Lung (tissue), 12 donors: ENCODE data around the gene NTN5. TPM values are rescaled to one million over a fixed set of nuclear protein-coding genes. Genes with fewer than 3 reads are reported as not detected.

Experiments
- ATAC-seq: fragments of 200-7000 bp; cut with Tn5 transposase; one replicate; pipeline ENCODE4 v1.9.1; 2020; ENCODE audit warnings: moderate number of reproducible peaks; ENCODE audit not compliant: insufficient read depth, low FRiP score
- DNase-seq, 3 donors: peaks; one replicate each; pipeline ENCODE4 v3.0.0-alpha.2; 2013 to 2017
- H3K27ac ChIP-seq, 2 donors: one replicate each; pipeline ENCODE4 v1.5.1; 2013; ENCODE audit warnings: mild to moderate bottlenecking in 2 of 2, moderate library complexity in 2 of 2, control low read depth in 1 of 2, inconsistent platforms in 1 of 2, low read depth in 1 of 2, low read length in 1 of 2
- H3K27me3 ChIP-seq, 3 donors: one replicate each; pipeline ENCODE4 v1.5.1; 2013; ENCODE audit warnings: low read length in 2 of 3; ENCODE audit not compliant: control insufficient read depth in 3 of 3, insufficient read depth in 3 of 3
- H3K36me3 ChIP-seq, 4 donors: one replicate each; pipeline ENCODE4 v1.5.1; 2013; ENCODE audit warnings: low read length in 4 of 4, mild to moderate bottlenecking in 1 of 4, moderate library complexity in 1 of 4; ENCODE audit not compliant: control insufficient read depth in 4 of 4, insufficient read depth in 4 of 4
- H3K4me1 ChIP-seq, 5 donors: one replicate each; pipeline ENCODE4 v1.5.1; 2013; ENCODE audit warnings: low read length in 5 of 5, mild to moderate bottlenecking in 2 of 5, moderate library complexity in 1 of 5; ENCODE audit not compliant: control insufficient read depth in 5 of 5, insufficient read depth in 5 of 5
- H3K4me3 ChIP-seq: one replicate; pipeline ENCODE4 v1.5.1; 2013; ENCODE audit warnings: mild to moderate bottlenecking, control low read depth, moderate library complexity
- H3K9ac ChIP-seq, 2 donors: one replicate each; pipeline ENCODE4 v1.5.1; 2013; ENCODE audit warnings: low read length in 2 of 2, control low read depth in 1 of 2; ENCODE audit not compliant: insufficient read depth in 1 of 2
- H3K9me3 ChIP-seq, 4 donors: one replicate each; pipeline ENCODE4 v1.5.1; 2013; ENCODE audit warnings: low read length in 3 of 4, mild to moderate bottlenecking in 1 of 4, moderate library complexity in 1 of 4; ENCODE audit not compliant: control insufficient read depth in 4 of 4, insufficient read depth in 3 of 4
- WGBS, 2 donors: extraction: QIAGEN DNeasy Blood & Tissue Kit; methylation state at CpG; one replicate each; pipeline ENCODE4 v1.1.7; 2013; 5-methylcytosine and 5-hydroxymethylcytosine counted together
- polyA plus RNA-seq, 2 donors: library from polyadenylated mRNA; stranded (reverse); fragments of 200-250 nt; gene quantifications; one replicate each; pipeline ENCODE4 v1.2.1, GENCODE V29; 2013
- total RNA-seq, 2 donors: library from RNA; depleted of rRNA in 1 of 2; stranded (reverse); fragments of >200 nt in 1 of 2; gene quantifications; one replicate each; pipeline ENCODE4 v1.2.1, GENCODE V29; 2014 to 2021
- TF ChIP-seq, protein P1 (sequence below): IDR thresholded peaks from 2 replicates; pipeline ENCODE4 v1.5.1; 2012; ENCODE audit warnings: mild to moderate bottlenecking; ENCODE audit errors: control extremely low read depth, extremely low read depth
- donor health status: control.
- donor health status: control.
- donor health status: Bipolar disorder and iron deficiency.
- donor health status: healthy.
- donor health status: DM: yes; HTN: yes; CAD: no.

The NTN5 gene
- total and polyA plus RNA-seq, 4 donors: 0.11 to 0.28 (median 0.27) TPM

- DNase-seq: no peak
- Histone ChIP-seq H3K27ac (peak within 1 kb of the TSS; percentile 93 to 96), H3K4me3 (peak within 1 kb of the TSS; percentile 32), H3K4me1 (peaks cover 0 to 34% (median 14%) of the 10 kb centered on the region in 5 donors), H3K27me3 (peaks cover 0 to 9% (median 0%) of the 10 kb centered on the region in 3 donors), H3K36me3 (peaks cover 0 to 6% (median 0%) of the 10 kb centered on the region in 4 donors), H3K9me3 (no peaks in the 10 kb centered on the region), H3K9ac (peak within 1 kb of the TSS; percentile 44 to 93)
- 0% methylated on average over 35 to 40 of the region's 40 CpGs for WGBS, 2 donors
- ATAC-seq: no peak
- TF ChIP-seq, protein P1, sequence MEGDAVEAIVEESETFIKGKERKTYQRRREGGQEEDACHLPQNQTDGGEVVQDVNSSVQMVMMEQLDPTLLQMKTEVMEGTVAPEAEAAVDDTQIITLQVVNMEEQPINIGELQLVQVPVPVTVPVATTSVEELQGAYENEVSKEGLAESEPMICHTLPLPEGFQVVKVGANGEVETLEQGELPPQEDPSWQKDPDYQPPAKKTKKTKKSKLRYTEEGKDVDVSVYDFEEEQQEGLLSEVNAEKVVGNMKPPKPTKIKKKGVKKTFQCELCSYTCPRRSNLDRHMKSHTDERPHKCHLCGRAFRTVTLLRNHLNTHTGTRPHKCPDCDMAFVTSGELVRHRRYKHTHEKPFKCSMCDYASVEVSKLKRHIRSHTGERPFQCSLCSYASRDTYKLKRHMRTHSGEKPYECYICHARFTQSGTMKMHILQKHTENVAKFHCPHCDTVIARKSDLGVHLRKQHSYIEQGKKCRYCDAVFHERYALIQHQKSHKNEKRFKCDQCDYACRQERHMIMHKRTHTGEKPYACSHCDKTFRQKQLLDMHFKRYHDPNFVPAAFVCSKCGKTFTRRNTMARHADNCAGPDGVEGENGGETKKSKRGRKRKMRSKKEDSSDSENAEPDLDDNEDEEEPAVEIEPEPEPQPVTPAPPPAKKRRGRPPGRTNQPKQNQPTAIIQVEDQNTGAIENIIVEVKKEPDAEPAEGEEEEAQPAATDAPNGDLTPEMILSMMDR: no peak
These were observed 35.9 kb downstream of the NTN5 start, which contains the start of gene DBP for GRCh38 chr19:48636859-48637448. TSS of gene DBP (minus strand) at chr19:48637379. CDS start at chr19:48636994, 385 bp downstream.

- H3K4me1 ChIP-seq: peaks cover 0 to 35% (median 14%) of the 10 kb centered on the region in 5 donors
- 2% methylated on average over 35 of the region's 35 CpGs for WGBS, 2 donors
These were observed 36.6 kb downstream of the NTN5 start for GRCh38 chr19:48635966-48636858.

DNA sequence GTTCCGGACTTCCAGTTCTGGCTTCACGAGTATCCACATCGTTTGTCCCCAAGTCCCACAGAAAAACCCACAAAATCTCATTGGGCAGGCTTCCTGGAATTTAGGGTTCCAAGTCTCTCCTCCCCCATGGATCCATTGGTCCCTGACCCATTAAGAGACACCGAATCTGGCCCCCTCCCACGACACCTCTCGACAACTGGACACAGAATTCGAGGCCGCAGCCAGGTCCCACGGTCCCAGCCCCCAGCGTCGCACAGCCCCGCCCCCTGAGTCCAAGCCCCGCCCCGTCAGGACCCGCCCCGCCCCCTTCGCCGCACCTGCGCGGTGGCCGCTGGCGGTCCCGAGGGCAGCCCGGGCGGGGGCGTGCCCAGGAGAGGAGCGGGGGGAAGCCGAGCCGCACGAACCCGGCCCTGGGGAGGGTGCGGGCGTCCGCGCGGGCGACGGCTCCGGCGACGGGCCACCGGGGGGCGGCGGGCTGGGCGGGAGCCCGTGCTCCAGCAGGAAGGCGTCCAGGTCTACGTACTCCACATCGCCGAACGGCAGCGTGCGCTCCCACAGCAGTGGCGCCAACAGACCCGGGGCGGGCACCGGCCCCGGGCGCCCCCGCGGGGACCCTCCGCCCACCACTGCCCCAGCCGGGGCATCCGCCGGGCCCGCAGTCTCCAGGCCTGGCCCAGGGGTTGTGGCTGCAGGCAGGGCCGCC, 37.4 kb downstream of the NTN5 start:
- DNase-seq: peak in 1 of 3 donors; percentile 41
- 1 to 2% methylated on average over 46 to 67 of the region's 67 CpGs for WGBS, 2 donors
- peaks cover 0 to 43% (median 17%) of the 10 kb centered on the region in 5 donors for H3K4me1 ChIP-seq

More at GRCh38 chr19:48635966-48636858, 36.6 kb downstream of the NTN5 start:
- H3K36me3 ChIP-seq: peaks cover 0 to 6% (median 0%) of the 10 kb centered on the region in 4 donors
- H3K4me3 ChIP-seq: peak overlapping the region; percentile 41
- TF ChIP-seq, protein P1: no peak
- peak overlapping the region in 1 of 2 donors; percentile 13 for H3K9ac ChIP-seq
- no peak for DNase-seq
- peak overlapping the region; percentile 88 to 94 for H3K27ac ChIP-seq
- H3K27me3 ChIP-seq: peaks cover 0 to 5% (median 0%) of the 10 kb centered on the region in 3 donors
- H3K9me3 ChIP-seq: no peaks in the 10 kb centered on the region
- no peak for ATAC-seq

More for the DNA sequence above, 37.4 kb downstream of the NTN5 start:
- peak overlapping the region; percentile 41 for H3K4me3 ChIP-seq
- TF ChIP-seq, protein P1: no peak
- peak; percentile 37 for ATAC-seq
- peaks cover 0 to 4% (median 0%) of the 10 kb centered on the region in 3 donors for H3K27me3 ChIP-seq
- peak overlapping the region; percentile 88 to 94 for H3K27ac ChIP-seq
- peaks cover 0 to 6% (median 0%) of the 10 kb centered on the region in 4 donors for H3K36me3 ChIP-seq
- no peaks in the 10 kb centered on the region for H3K9me3 ChIP-seq
- H3K9ac ChIP-seq: no peak overlapping the region
